Adrenal gland (tissue), 12 donors: ENCODE results near the gene RNF166. TPM values are rescaled to one million over a fixed set of nuclear protein-coding genes. Genes with fewer than 3 reads are reported as not detected.
A peak's percentile ranks its signal among the peaks of the same experiment; 100 is the strongest.

Experiments
- DNase-seq, 7 donors: peaks; one replicate each; pipeline ENCODE4 v3.0.0-alpha.2; 2019 to 2020
- H3K27ac ChIP-seq, 5 donors: fragments of 200-600 bp; sonication (generic) in 4 of 5; 1 replicate in 3 of 5; 2 replicates in 2 of 5; pipeline versions ENCODE4 v1.5.1 to v1.8.0; 2016 to 2020; ENCODE audit warnings: mild to moderate bottlenecking in 1 of 5
- H3K27me3 ChIP-seq: fragments of 200-600 bp; 2 replicates; pipeline ENCODE4 v1.8.0; 2021
- H3K36me3 ChIP-seq, 2 donors: fragments of 200-600 bp; replicated peaks in 1 of 2; 1 replicate in 1 of 2; 2 replicates in 1 of 2; pipeline versions ENCODE4 v1.5.1 to v1.8.0; 2018 to 2022
- H3K4me1 ChIP-seq, 2 donors: fragments of 200-600 bp; replicated peaks in 1 of 2; 1 replicate in 1 of 2; 2 replicates in 1 of 2; pipeline versions ENCODE4 v1.5.1 to v1.8.0; 2018 to 2021
- H3K4me3 ChIP-seq, 4 donors: fragments of 200-600 bp; sonication (generic) in 3 of 4; one replicate each; pipeline ENCODE4 v1.5.1; 2016 to 2018
- H3K9me3 ChIP-seq, 3 donors: fragments of 200-600 bp; sonication (generic) in 1 of 3; replicated peaks in 1 of 3; 1 replicate in 2 of 3; 2 replicates in 1 of 3; pipeline versions ENCODE4 v1.5.1 to v1.8.0; 2016 to 2021
- CTCF ChIP-seq, 6 experiments: fragments of 450-650 bp in 4 of 6; fragments of 200-600 bp in 2 of 6; sonication (generic) in 1 of 6; IDR thresholded peaks; 1 replicate in 5 of 6; 2 replicates in 1 of 6; pipeline versions ENCODE4 v1.5.1 to v1.8.0; 2016 to 2021; ENCODE audit warnings: antibody characterized with exemption in 6 of 6, mild to moderate bottlenecking in 2 of 6, moderate library complexity in 1 of 6
- POLR2A ChIP-seq, 2 donors: fragments of 450-650 bp; IDR thresholded peaks; one replicate each; pipeline ENCODE4 v1.6.1; 2017; ENCODE audit warnings: antibody characterized with exemption in 2 of 2, mild to moderate bottlenecking in 2 of 2, moderate library complexity in 1 of 2
- WGBS, 4 donors: extraction: QIAGEN DNeasy Blood & Tissue Kit in 2 of 4; methylation state at CpG; one replicate each; pipeline versions ENCODE4 v1.1.5 to v1.1.7; 2013 to 2017; 5-methylcytosine and 5-hydroxymethylcytosine counted together
- intact Hi-C, 2 donors: fragments of 100-400 bp; cut with DNase I; formaldehyde crosslinking; loops; one replicate each; pipeline versions ENCODE4 v1.14.1 to v1.15.0; 2022 to 2023
- polyA plus RNA-seq, 3 donors: library from polyadenylated mRNA; stranded (reverse); fragments of 200-250 nt in 2 of 3; fragments of 350-450 nt in 1 of 3; fragmentation: Illumina TruSeq in 1 of 3; extraction: RNeasy Lipid Tissue Mini Kit (QIAGEN cat#74804) in 1 of 3; gene quantifications; one replicate each; pipeline ENCODE4 v1.2.3, GENCODE V29; 2013 to 2014
- total RNA-seq, 9 donors: library from RNA; depleted of rRNA in 4 of 9; stranded (reverse); fragments of >200 nt in 4 of 9; fragments of 120-200 nt in 1 of 9; fragmentation: NEBNext Ultra II Directional in 1 of 9; extraction: Animal tissue kit (Norgen Biotek cat#: 25700) in 1 of 9; gene quantifications; one replicate each; pipeline versions ENCODE4 v1.1.0 to v1.2.4, GENCODE V29; 2013 to 2023
- donor health status: healthy with polysubstance abuse.
- donor health status: Bipolar disorder and iron deficiency.
- donor health status: DM: yes; HTN: yes; CAD: no.
- donor health status: DM: no; HTN: no; CAD: no.
- donor health status: DM: no; HTN: no; CAD: no.
- donor health status: DM: yes; HTN: yes; CAD: no.

RNF166 gene
- total and polyA plus RNA-seq, 12 donors = 3.0 to 86.3 (median 28.5) TPM

- 31 to 40% (median 34%) methylated on average over 8 to 21 of the region's 21 CpGs for WGBS, 4 donors
- Histone ChIP-seq H3K27ac (peak overlapping the region in 3 of 5 donors; percentile 51 to 83 (median 62)), H3K9me3 (no peaks in the 10 kb centered on the region), H3K27me3 (peaks cover 16% of the 10 kb centered on the region), H3K36me3 (no peaks in the 10 kb centered on the region), H3K4me1 (peaks cover 13 to 25% of the 10 kb centered on the region in 2 donors), H3K4me3 (no peak overlapping the region)
- intact Hi-C loops = no loop called here
- TF ChIP-seq POLR2A (IDR thresholded peaks at IDR 0.05) (no peak), CTCF (IDR thresholded peaks at IDR 0.05) (no peak)
- peak in 4 of 7 donors; percentile 59 to 78 (median 63) for DNase-seq
These were observed 24.3 kb downstream of the RNF166 start for GRCh38 chr16:88681709-88682451.

GRCh38 chr16:88681084-88681680 lies 25.0 kb downstream of the RNF166 start:
- Histone ChIP-seq H3K9me3 (no peaks in the 10 kb centered on the region), H3K4me1 (peaks cover 6 to 18% of the 10 kb centered on the region in 2 donors), H3K36me3 (no peaks in the 10 kb centered on the region), H3K27me3 (peaks cover 16% of the 10 kb centered on the region), H3K4me3 (no peak overlapping the region), H3K27ac (no peak overlapping the region)
- intact Hi-C loops = no loop called here
- DNase-seq = peak in 1 of 7 donors; percentile 42
- 27 to 36% (median 32%) methylated on average over 13 to 31 of the region's 31 CpGs for WGBS, 4 donors
- TF ChIP-seq POLR2A (IDR thresholded peaks at IDR 0.05) = no peak
- TF ChIP-seq CTCF (IDR thresholded peaks at IDR 0.05) = peak in 1 of 6 experiments; percentile 28

GRCh38 chr16:88680554-88681083 lies 25.6 kb downstream of the RNF166 start:
- no peak for DNase-seq
- Histone ChIP-seq H3K4me3 (no peak overlapping the region), H3K36me3 (no peaks in the 10 kb centered on the region), H3K27ac (no peak overlapping the region), H3K27me3 (peaks cover 16% of the 10 kb centered on the region), H3K4me1 (peaks cover under 1 to 13% of the 10 kb centered on the region in 2 donors), H3K9me3 (no peaks in the 10 kb centered on the region)
- intact Hi-C loops = no loop called here
- 71 to 77% (median 75%) methylated on average over 5 of the region's 5 CpGs for WGBS, 4 donors
- TF ChIP-seq POLR2A (IDR thresholded peaks at IDR 0.05) (no peak), CTCF (IDR thresholded peaks at IDR 0.05) (no peak)

- WGBS, 4 donors = 28 to 58% (median 51%) methylated on average over 4 to 32 of the region's 32 CpGs
- intact Hi-C loops = no loop called here
- peaks cover 16% of the 10 kb centered on the region for H3K27me3 ChIP-seq
These were observed 27.8 kb downstream of the RNF166 start for GRCh38 chr16:88678224-88678979.

More at GRCh38 chr16:88678224-88678979, 27.8 kb downstream of the RNF166 start:
- Histone ChIP-seq H3K27ac (no peak overlapping the region), H3K4me3 (no peak overlapping the region), H3K4me1 (peaks cover 0 to 4% of the 10 kb centered on the region in 2 donors), H3K36me3 (no peaks in the 10 kb centered on the region), H3K9me3 (no peaks in the 10 kb centered on the region)
- no peak for DNase-seq
- TF ChIP-seq POLR2A (IDR thresholded peaks at IDR 0.05) (no peak), CTCF (IDR thresholded peaks at IDR 0.05) (no peak)
